ENCODE measurements around the gene SIAH2.

Gene SIAH2

GRCh38 chr3:150790629-150791028, 27.7 kb upstream of the SIAH2 start:
- no peaks in the 10 kb centered on the region for H3K9me3 ChIP-seq (replicated peaks; ENCODE audit: low read length)
- H3K36me3 ChIP-seq (ENCODE audit: insufficient read depth, low read length) = no peaks in the 10 kb centered on the region
- H3K27me3 ChIP-seq (ENCODE audit: control insufficient read depth, insufficient read depth, low read length) = peaks cover under 1% of the 10 kb centered on the region
- H3K4me1 ChIP-seq (ENCODE audit: control insufficient read depth, insufficient read depth, low read length) = no peaks in the 10 kb centered on the region
- H3K9ac ChIP-seq (ENCODE audit: low read depth, low read length) = no peak overlapping the region
- no peak overlapping the region for H3K4me3 ChIP-seq (ENCODE audit: low read length)
- no peak overlapping the region for H3K4me2 ChIP-seq (ENCODE audit: low read length)

GRCh38 chr3:150789451-150789850, 26.5 kb upstream of the SIAH2 start:
- Histone ChIP-seq H3K36me3 (ENCODE audit: insufficient read depth, low read length) (no peaks in the 10 kb centered on the region), H3K27me3 (ENCODE audit: control insufficient read depth, insufficient read depth, low read length) (no peaks in the 10 kb centered on the region), H3K4me2 (ENCODE audit: low read length) (no peak overlapping the region), H3K9ac (ENCODE audit: low read depth, low read length) (no peak overlapping the region), H3K4me1 (ENCODE audit: control insufficient read depth, insufficient read depth, low read length) (peaks cover 6% of the 10 kb centered on the region), H3K9me3 (replicated peaks; ENCODE audit: low read length) (no peaks in the 10 kb centered on the region), H3K4me3 (ENCODE audit: low read length) (no peak overlapping the region)

- Histone ChIP-seq H3K36me3 (ENCODE audit: insufficient read depth, low read length) (no peaks in the 10 kb centered on the region), H3K9ac (ENCODE audit: low read depth, low read length) (no peak overlapping the region), H3K4me2 (ENCODE audit: low read length) (peak overlapping the region; percentile 61), H3K27me3 (ENCODE audit: control insufficient read depth, insufficient read depth, low read length) (no peaks in the 10 kb centered on the region), H3K4me1 (ENCODE audit: control insufficient read depth, insufficient read depth, low read length) (peaks cover 9% of the 10 kb centered on the region), H3K9me3 (replicated peaks; ENCODE audit: low read length) (no peaks in the 10 kb centered on the region), H3K4me3 (ENCODE audit: low read length) (no peak overlapping the region)
These were observed 24.9 kb upstream of the SIAH2 start for GRCh38 chr3:150787741-150788370.

GRCh38 chr3:150786791-150787190, 23.8 kb upstream of the SIAH2 start:
- no peaks in the 10 kb centered on the region for H3K36me3 ChIP-seq (ENCODE audit: insufficient read depth, low read length)
- H3K27me3 ChIP-seq (ENCODE audit: control insufficient read depth, insufficient read depth, low read length) = no peaks in the 10 kb centered on the region
- H3K4me2 ChIP-seq (ENCODE audit: low read length) = no peak overlapping the region
- H3K4me3 ChIP-seq (ENCODE audit: low read length) = no peak overlapping the region
- H3K9me3 ChIP-seq (replicated peaks; ENCODE audit: low read length) = no peaks in the 10 kb centered on the region
- H3K4me1 ChIP-seq (ENCODE audit: control insufficient read depth, insufficient read depth, low read length) = peaks cover 9% of the 10 kb centered on the region
- no peak overlapping the region for H3K9ac ChIP-seq (ENCODE audit: low read depth, low read length)

- H3K9ac ChIP-seq (ENCODE audit: low read depth, low read length) = no peak overlapping the region
- no peak overlapping the region for H3K4me2 ChIP-seq (ENCODE audit: low read length)
- H3K27me3 ChIP-seq (ENCODE audit: control insufficient read depth, insufficient read depth, low read length) = no peaks in the 10 kb centered on the region
- no peaks in the 10 kb centered on the region for H3K36me3 ChIP-seq (ENCODE audit: insufficient read depth, low read length)
- H3K9me3 ChIP-seq (replicated peaks; ENCODE audit: low read length) = no peaks in the 10 kb centered on the region
- no peak overlapping the region for H3K4me3 ChIP-seq (ENCODE audit: low read length)
- peaks cover 9% of the 10 kb centered on the region for H3K4me1 ChIP-seq (ENCODE audit: control insufficient read depth, insufficient read depth, low read length)
These were observed 21.8 kb upstream of the SIAH2 start for GRCh38 chr3:150784747-150785125.

GRCh38 chr3:150783920-150784746, 21.2 kb upstream of the SIAH2 start:
- Histone ChIP-seq H3K36me3 (ENCODE audit: insufficient read depth, low read length) (no peaks in the 10 kb centered on the region), H3K4me1 (ENCODE audit: control insufficient read depth, insufficient read depth, low read length) (peaks cover 9% of the 10 kb centered on the region), H3K9ac (ENCODE audit: low read depth, low read length) (no peak overlapping the region), H3K9me3 (replicated peaks; ENCODE audit: low read length) (no peaks in the 10 kb centered on the region), H3K4me3 (ENCODE audit: low read length) (no peak overlapping the region), H3K4me2 (ENCODE audit: low read length) (no peak overlapping the region), H3K27me3 (ENCODE audit: control insufficient read depth, insufficient read depth, low read length) (no peaks in the 10 kb centered on the region)

- no peak overlapping the region for H3K4me3 ChIP-seq (ENCODE audit: low read length)
- no peaks in the 10 kb centered on the region for H3K27me3 ChIP-seq (ENCODE audit: control insufficient read depth, insufficient read depth, low read length)
- no peaks in the 10 kb centered on the region for H3K36me3 ChIP-seq (ENCODE audit: insufficient read depth, low read length)
- H3K4me2 ChIP-seq (ENCODE audit: low read length) = no peak overlapping the region
- no peaks in the 10 kb centered on the region for H3K9me3 ChIP-seq (replicated peaks; ENCODE audit: low read length)
- H3K9ac ChIP-seq (ENCODE audit: low read depth, low read length) = no peak overlapping the region
- peaks cover 9% of the 10 kb centered on the region for H3K4me1 ChIP-seq (ENCODE audit: control insufficient read depth, insufficient read depth, low read length)
These were observed 20.3 kb upstream of the SIAH2 start for GRCh38 chr3:150783316-150783715.

GRCh38 chr3:150779402-150779858, 16.5 kb upstream of the SIAH2 start:
- no peak overlapping the region for H3K9ac ChIP-seq (ENCODE audit: low read depth, low read length)
- H3K36me3 ChIP-seq (ENCODE audit: insufficient read depth, low read length) = no peaks in the 10 kb centered on the region
- H3K27me3 ChIP-seq (ENCODE audit: control insufficient read depth, insufficient read depth, low read length) = no peaks in the 10 kb centered on the region
- no peak overlapping the region for H3K4me3 ChIP-seq (ENCODE audit: low read length)
- H3K9me3 ChIP-seq (replicated peaks; ENCODE audit: low read length) = no peaks in the 10 kb centered on the region
- H3K4me1 ChIP-seq (ENCODE audit: control insufficient read depth, insufficient read depth, low read length) = peaks cover 14% of the 10 kb centered on the region
- no peak overlapping the region for H3K4me2 ChIP-seq (ENCODE audit: low read length)

GRCh38 chr3:150778793-150779401, 15.9 kb upstream of the SIAH2 start:
- no peaks in the 10 kb centered on the region for H3K27me3 ChIP-seq (ENCODE audit: control insufficient read depth, insufficient read depth, low read length)
- H3K9me3 ChIP-seq (replicated peaks; ENCODE audit: low read length) = no peaks in the 10 kb centered on the region
- no peak overlapping the region for H3K9ac ChIP-seq (ENCODE audit: low read depth, low read length)
- no peaks in the 10 kb centered on the region for H3K36me3 ChIP-seq (ENCODE audit: insufficient read depth, low read length)
- no peak overlapping the region for H3K4me3 ChIP-seq (ENCODE audit: low read length)
- H3K4me2 ChIP-seq (ENCODE audit: low read length) = no peak overlapping the region
- peaks cover 11% of the 10 kb centered on the region for H3K4me1 ChIP-seq (ENCODE audit: control insufficient read depth, insufficient read depth, low read length)

GRCh38 chr3:150775001-150775599, 12.1 kb upstream of the SIAH2 start:
- Histone ChIP-seq H3K9ac (ENCODE audit: low read depth, low read length) (peak overlapping the region; percentile 5), H3K36me3 (ENCODE audit: insufficient read depth, low read length) (no peaks in the 10 kb centered on the region)

GRCh38 chr3:150773616-150774192, 10.7 kb upstream of the SIAH2 start:
- H3K9ac ChIP-seq (ENCODE audit: low read depth, low read length) = no peak overlapping the region
- H3K27me3 ChIP-seq (ENCODE audit: control insufficient read depth, insufficient read depth, low read length) = no peaks in the 10 kb centered on the region
- peaks cover 20% of the 10 kb centered on the region for H3K4me1 ChIP-seq (ENCODE audit: control insufficient read depth, insufficient read depth, low read length)
- H3K4me2 ChIP-seq (ENCODE audit: low read length) = no peak overlapping the region
- no peak overlapping the region for H3K4me3 ChIP-seq (ENCODE audit: low read length)
- H3K9me3 ChIP-seq (replicated peaks; ENCODE audit: low read length) = no peaks in the 10 kb centered on the region
- H3K36me3 ChIP-seq (ENCODE audit: insufficient read depth, low read length) = no peaks in the 10 kb centered on the region

More at GRCh38 chr3:150775001-150775599, 12.1 kb upstream of the SIAH2 start:
- Histone ChIP-seq H3K9me3 (replicated peaks; ENCODE audit: low read length) (no peaks in the 10 kb centered on the region), H3K4me1 (ENCODE audit: control insufficient read depth, insufficient read depth, low read length) (peaks cover 20% of the 10 kb centered on the region), H3K4me3 (ENCODE audit: low read length) (no peak overlapping the region), H3K4me2 (ENCODE audit: low read length) (peak overlapping the region; percentile 22), H3K27me3 (ENCODE audit: control insufficient read depth, insufficient read depth, low read length) (no peaks in the 10 kb centered on the region)
